CD4-positive, alpha-beta T cell (primary cell): Measurements from ENCODE around the gene ATG4D. TPM values are rescaled to one million over a fixed set of nuclear protein-coding genes. Genes with fewer than 3 reads are reported as not detected.

Source experiments
- ATAC-seq: fragments of 200-7000 bp; cut with Tn5 transposase; one replicate; pipeline ENCODE4 v1.10.0; 2022; ENCODE audit warnings: mild to moderate bottlenecking; ENCODE audit not compliant: poor library complexity
- CTCF ChIA-PET: fragments of 350-600 bp; sonication (Branson Sonifier 250); formaldehyde crosslinking; loops from one replicate; lab custom pipeline; 2021; ENCODE audit warnings: antibody characterized with exemption, inconsistent platforms; lab: Charles Lee
- POLR2A ChIA-PET: fragments of 350-600 bp; sonication (Branson Sonifier 250); formaldehyde crosslinking; loops from one replicate; lab custom pipeline; 2021; ENCODE audit warnings: antibody characterized with exemption, inconsistent platforms; lab: Charles Lee
- DNase-seq, 14 experiments: peaks; one replicate each; pipeline ENCODE4 v3.0.0-alpha.2; 2013 to 2020; ENCODE audit warnings: mixed read lengths in 2 of 14
- H3K27ac ChIP-seq, 2 donors: one replicate each; pipeline versions ENCODE4 v1.5.1 to v1.7.0; 2013; ENCODE audit warnings: low read length in 2 of 2, low read depth in 1 of 2, mild to moderate bottlenecking in 1 of 2
- H3K27me3 ChIP-seq, 2 experiments: 1 replicate in 1 of 2; 2 replicates in 1 of 2; pipeline versions ENCODE4 v1.6.1 to v1.7.0; 2013; ENCODE audit warnings: low read length in 2 of 2, control low read depth in 1 of 2, mild to moderate bottlenecking in 1 of 2, moderate library complexity in 1 of 2; ENCODE audit not compliant: insufficient read depth in 2 of 2, control insufficient read depth in 1 of 2
- H3K36me3 ChIP-seq: one replicate; pipeline ENCODE4 v1.6.1; 2013; ENCODE audit warnings: low read length, control low read depth; ENCODE audit not compliant: insufficient read depth
- H3K4me1 ChIP-seq: one replicate; pipeline ENCODE4 v1.6.1; 2013; ENCODE audit warnings: low read length, control low read depth; ENCODE audit not compliant: insufficient read depth
- H3K4me3 ChIP-seq: one replicate; pipeline ENCODE4 v1.5.1; 2013; ENCODE audit warnings: mild to moderate bottlenecking, low read length, moderate library complexity
- H3K9me3 ChIP-seq, 2 experiments: 1 replicate in 1 of 2; 2 replicates in 1 of 2; pipeline versions ENCODE4 v1.6.1 to v1.7.0; 2013; ENCODE audit warnings: low read length in 2 of 2, mild to moderate bottlenecking in 2 of 2, control low read depth in 1 of 2, moderate library complexity in 1 of 2; ENCODE audit not compliant: control insufficient read depth in 1 of 2, insufficient read depth in 1 of 2
- H3K27ac Mint-ChIP-seq: one replicate; pipeline ENCODE4 v1.8.0; 2020; ENCODE audit warnings: mixed read lengths
- H3K27me3 Mint-ChIP-seq: one replicate; pipeline ENCODE4 v1.8.0; 2021; ENCODE audit warnings: mixed read lengths
- H3K36me3 Mint-ChIP-seq: one replicate; pipeline ENCODE4 v1.8.0; 2021; ENCODE audit warnings: low read depth, mixed read lengths
- H3K4me1 Mint-ChIP-seq: one replicate; pipeline ENCODE4 v1.8.0; 2021; ENCODE audit warnings: low read depth, mixed read lengths
- H3K4me3 Mint-ChIP-seq: one replicate; pipeline ENCODE4 v1.8.0; 2020; ENCODE audit warnings: mild to moderate bottlenecking, mixed read lengths
- H3K9me3 Mint-ChIP-seq: one replicate; pipeline ENCODE4 v1.8.0; 2020; ENCODE audit warnings: mixed read lengths
- intact Hi-C, 2 experiments: fragments of 100-400 bp; cut with DNase I in 1 of 2; cut with micrococcal nuclease in 1 of 2; formaldehyde crosslinking; loops; one replicate each; pipeline versions ENCODE4 v1.15.1 to v1.9.0; 2023 to 2025; cut with DNase I, micrococcal nuclease
- total RNA-seq, 174 experiments: library from RNA in 2 of 174; stranded (reverse) in 2 of 174; gene quantifications; one replicate each; pipeline ENCODE4 v1.2.3 and lab custom pipeline; 2021 to 2026
- TF ChIP-seq, protein P1 (sequence below): fragments of 200-600 bp; IDR thresholded peaks from one replicate; pipeline ENCODE4 v1.8.0; 2022; ENCODE audit warnings: antibody characterized with exemption, mild to moderate bottlenecking

ATG4D gene
- total RNA-seq, 2 experiments from 2014 or later = 81.1 to 84.6 TPM

DNA sequence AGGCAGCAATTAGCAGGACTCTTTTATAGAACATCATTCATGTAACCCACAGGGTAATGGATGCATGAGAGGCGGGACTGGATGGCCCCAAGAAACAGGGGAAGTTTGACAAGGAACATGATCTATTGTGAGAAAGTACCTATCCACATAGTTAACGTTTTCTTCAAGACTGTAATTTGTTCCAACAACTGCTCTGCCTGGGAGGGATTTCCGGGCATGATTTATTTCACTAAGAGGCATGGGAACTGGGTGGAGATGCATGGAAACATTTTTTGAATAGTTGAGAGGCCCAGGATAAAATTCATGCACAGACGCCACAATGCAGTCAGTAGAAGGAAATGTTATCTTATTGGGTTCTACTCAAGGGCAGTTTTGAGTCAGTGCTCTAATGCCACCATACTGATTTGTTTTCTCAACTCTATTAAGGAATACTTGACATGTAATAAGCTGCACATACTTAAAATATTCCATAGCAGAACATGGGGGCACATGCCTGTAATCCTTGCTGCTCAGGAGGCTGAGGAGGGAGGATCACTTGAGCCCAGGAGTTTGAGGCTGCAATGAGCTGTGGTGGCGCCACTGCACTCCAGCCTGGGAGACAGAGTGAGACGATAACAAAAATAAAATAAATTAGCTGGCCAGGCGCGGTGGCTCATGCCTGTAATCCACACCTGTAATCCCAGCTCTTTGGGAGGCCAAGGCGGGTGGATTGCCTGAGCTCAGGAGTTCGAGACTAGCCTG is 9.9 kb upstream of the ATG4D start:
- Mint-ChIP-seq H3K4me3 (no peak overlapping the region), H3K9me3 (no peaks in the 10 kb centered on the region), H3K36me3 (no peaks in the 10 kb centered on the region), H3K27me3 (peaks cover 14% of the 10 kb centered on the region), H3K27ac (no peak overlapping the region), H3K4me1 (no peaks in the 10 kb centered on the region)
- no peak overlapping the region for H3K27ac ChIP-seq
- H3K4me3 ChIP-seq = no peak overlapping the region
- no peaks in the 10 kb centered on the region for H3K4me1 ChIP-seq
- ChIA-PET CTCF (no interaction called here), POLR2A (no interaction called here)
- TF ChIP-seq, protein P1, sequence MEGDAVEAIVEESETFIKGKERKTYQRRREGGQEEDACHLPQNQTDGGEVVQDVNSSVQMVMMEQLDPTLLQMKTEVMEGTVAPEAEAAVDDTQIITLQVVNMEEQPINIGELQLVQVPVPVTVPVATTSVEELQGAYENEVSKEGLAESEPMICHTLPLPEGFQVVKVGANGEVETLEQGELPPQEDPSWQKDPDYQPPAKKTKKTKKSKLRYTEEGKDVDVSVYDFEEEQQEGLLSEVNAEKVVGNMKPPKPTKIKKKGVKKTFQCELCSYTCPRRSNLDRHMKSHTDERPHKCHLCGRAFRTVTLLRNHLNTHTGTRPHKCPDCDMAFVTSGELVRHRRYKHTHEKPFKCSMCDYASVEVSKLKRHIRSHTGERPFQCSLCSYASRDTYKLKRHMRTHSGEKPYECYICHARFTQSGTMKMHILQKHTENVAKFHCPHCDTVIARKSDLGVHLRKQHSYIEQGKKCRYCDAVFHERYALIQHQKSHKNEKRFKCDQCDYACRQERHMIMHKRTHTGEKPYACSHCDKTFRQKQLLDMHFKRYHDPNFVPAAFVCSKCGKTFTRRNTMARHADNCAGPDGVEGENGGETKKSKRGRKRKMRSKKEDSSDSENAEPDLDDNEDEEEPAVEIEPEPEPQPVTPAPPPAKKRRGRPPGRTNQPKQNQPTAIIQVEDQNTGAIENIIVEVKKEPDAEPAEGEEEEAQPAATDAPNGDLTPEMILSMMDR = no peak
- H3K9me3 ChIP-seq = no peaks in the 10 kb centered on the region
- DNase-seq = no peak
- no peak for ATAC-seq
- H3K27me3 ChIP-seq = peaks cover 7 to 8% of the 10 kb centered on the region in 2 experiments
- intact Hi-C loops = no loop called here
- H3K36me3 ChIP-seq = no peaks in the 10 kb centered on the region

- POLR2A ChIA-PET = no interaction called here
Measured at GRCh38 chr19:10535613-10536012, 8.1 kb upstream of the ATG4D start.

DNA sequence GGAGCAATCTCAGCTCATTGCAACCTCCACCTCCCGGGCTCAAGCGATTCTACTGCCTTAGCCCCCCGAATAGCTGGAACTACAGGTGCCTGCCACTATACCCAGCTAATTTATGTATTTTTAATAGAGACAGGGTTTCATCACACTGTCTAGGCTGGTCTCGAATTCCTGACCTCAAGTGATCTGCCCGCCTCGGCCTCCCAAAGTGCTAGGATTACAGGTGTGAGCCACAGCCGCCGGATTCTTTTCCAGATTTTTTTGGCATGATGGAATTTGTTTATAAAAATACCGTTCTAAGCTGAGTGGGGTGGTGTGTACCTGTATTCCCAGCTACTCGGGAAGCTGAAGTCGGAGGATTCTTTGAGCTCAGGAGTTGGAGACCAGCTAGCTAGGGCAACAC is 6.0 kb upstream of the ATG4D start:
- Mint-ChIP-seq H3K27me3 (peaks cover 14% of the 10 kb centered on the region), H3K4me1 (no peaks in the 10 kb centered on the region), H3K9me3 (no peaks in the 10 kb centered on the region), H3K4me3 (no peak overlapping the region), H3K36me3 (no peaks in the 10 kb centered on the region), H3K27ac (no peak overlapping the region)
- TF ChIP-seq, protein P1 = no peak
- Histone ChIP-seq H3K4me1 (no peaks in the 10 kb centered on the region), H3K27me3 (peaks cover 7 to 9% of the 10 kb centered on the region in 2 experiments), H3K36me3 (no peaks in the 10 kb centered on the region), H3K4me3 (no peak overlapping the region), H3K9me3 (no peaks in the 10 kb centered on the region), H3K27ac (no peak overlapping the region)
- ATAC-seq (no peak), DNase-seq (no peak)
- ChIA-PET CTCF (interaction anchor here (0.7 kb wide), 1 partner anchor 43 kb away, joined by 3 read pairs; no protein-coding TSS in a partner anchor), POLR2A (no interaction called here)
- intact Hi-C loops = no loop called here

More at GRCh38 chr19:10535613-10536012, 8.1 kb upstream of the ATG4D start:
- Mint-ChIP-seq H3K36me3 (no peaks in the 10 kb centered on the region), H3K9me3 (no peaks in the 10 kb centered on the region), H3K27ac (no peak overlapping the region), H3K4me3 (no peak overlapping the region), H3K27me3 (peaks cover 17% of the 10 kb centered on the region), H3K4me1 (no peaks in the 10 kb centered on the region)
- Histone ChIP-seq H3K27me3 (peaks cover 7 to 11% of the 10 kb centered on the region in 2 experiments), H3K36me3 (no peaks in the 10 kb centered on the region), H3K4me1 (no peaks in the 10 kb centered on the region), H3K27ac (no peak overlapping the region), H3K4me3 (no peak overlapping the region), H3K9me3 (no peaks in the 10 kb centered on the region)
- TF ChIP-seq, protein P1 = no peak
- ATAC-seq (no peak), DNase-seq (no peak)
- intact Hi-C loops = no loop called here
- CTCF ChIA-PET = interaction anchor here (0.7 kb wide), 1 partner anchor 23 kb away, joined by 4 read pairs; no protein-coding TSS in a partner anchor
